ENCODE results near the gene AMN1.

Gene AMN1

GRCh38 chr12:31626270-31626995 lies 102.4 kb downstream of the AMN1 start:
- H2AFZ ChIP-seq (ENCODE audit: low read depth, low read length), result no peak overlapping the region
- TF ChIP-seq EZH2phosphoT487 (IDR thresholded peaks at IDR 0.05; ENCODE audit: low read depth), result no peak
- no peak for TF ChIP-seq CTCF (IDR thresholded peaks at IDR 0.05; ENCODE audit: low read depth, low read length)
- H3K4me1 ChIP-seq (ENCODE audit: low read length), result peaks cover 5% of the 10 kb centered on the region; the same call in 1 of the 2 replicates
- H3K27ac ChIP-seq (ENCODE audit: low read length), result no peak overlapping the region
- H3K27me3 ChIP-seq (ENCODE audit: low read depth, low read length), result no peaks in the 10 kb centered on the region
- no peak overlapping the region for H3K4me3 ChIP-seq (ENCODE audit: low read length)
- no peaks in the 10 kb centered on the region for H3K79me2 ChIP-seq (ENCODE audit: low read length)
- no peak overlapping the region for H3K4me2 ChIP-seq (ENCODE audit: low read length)
- peaks cover 14% of the 10 kb centered on the region; the same call in 1 of the 2 replicates for H3K9me3 ChIP-seq (ENCODE audit: insufficient read depth, low read length)
- H3K36me3 ChIP-seq (replicated peaks; ENCODE audit: low read depth, low read length), result peaks cover 8% of the 10 kb centered on the region
- no peak overlapping the region for H3K9ac ChIP-seq (ENCODE audit: low read length)
- no peaks in the 10 kb centered on the region for H4K20me1 ChIP-seq (ENCODE audit: insufficient read depth, low read length)

- Histone ChIP-seq H3K79me2 (ENCODE audit: low read length) (no peaks in the 10 kb centered on the region), H4K20me1 (ENCODE audit: insufficient read depth, low read length) (no peaks in the 10 kb centered on the region), H3K4me2 (ENCODE audit: low read length) (no peak overlapping the region), H3K27me3 (ENCODE audit: low read depth, low read length) (no peaks in the 10 kb centered on the region), H3K27ac (ENCODE audit: low read length) (no peak overlapping the region), H3K36me3 (replicated peaks; ENCODE audit: low read depth, low read length) (peaks cover 8% of the 10 kb centered on the region), H3K4me3 (ENCODE audit: low read length) (no peak overlapping the region), H2AFZ (ENCODE audit: low read depth, low read length) (no peak overlapping the region), H3K9me3 (ENCODE audit: insufficient read depth, low read length) (peaks cover 14% of the 10 kb centered on the region; the same call in 1 of the 2 replicates), H3K9ac (ENCODE audit: low read length) (no peak overlapping the region), H3K4me1 (ENCODE audit: low read length) (peaks cover 13% of the 10 kb centered on the region)
- TF ChIP-seq EZH2phosphoT487 (IDR thresholded peaks at IDR 0.05; ENCODE audit: low read depth) (no peak), CTCF (IDR thresholded peaks at IDR 0.05; ENCODE audit: low read depth, low read length) (no peak)
Measured at GRCh38 chr12:31622038-31622437, 106.8 kb downstream of the AMN1 start.

Data from OCI-LY3 (cell line).